Peyer's patch (tissue), 4 donors: ENCODE data around the gene PTGES3L.

Experiments used
- POLR2A ChIP-seq, 2 donors: fragments of 450-650 bp; IDR thresholded peaks; one replicate each; pipeline ENCODE4 v1.5.1; 2017; ENCODE audit warnings: antibody characterized with exemption in 2 of 2, mild to moderate bottlenecking in 2 of 2, moderate library complexity in 2 of 2
- TF ChIP-seq, protein P1 (sequence below), 6 experiments: fragments of 450-650 bp in 4 of 6; fragments of 200-600 bp in 2 of 6; sonication (generic) in 1 of 6; IDR thresholded peaks; one replicate each; pipeline ENCODE4 v1.5.1; 2017 to 2019; ENCODE audit warnings: antibody characterized with exemption in 6 of 6, mild to moderate bottlenecking in 3 of 6, moderate library complexity in 1 of 6

DNA sequence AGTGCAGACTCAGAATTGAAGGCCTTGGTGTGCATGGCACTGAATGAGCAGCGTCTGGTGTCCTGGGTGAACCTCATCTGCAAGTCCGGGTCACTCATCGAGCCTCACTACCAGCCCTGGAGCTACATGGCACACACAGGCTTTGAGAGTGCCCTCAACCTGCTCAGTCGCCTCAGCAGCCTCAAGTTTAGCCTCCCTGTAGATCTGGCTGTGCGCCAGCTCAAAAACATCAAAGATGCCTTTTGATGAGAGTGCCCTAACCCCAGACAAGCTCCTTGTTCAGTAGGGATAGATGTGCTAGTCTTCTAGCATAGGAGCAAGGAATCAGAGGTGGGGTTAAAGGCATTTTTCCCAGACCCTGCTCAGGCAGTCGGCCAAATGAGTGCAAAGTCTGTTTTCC lies 11.6 kb upstream of the PTGES3L start:
- TF ChIP-seq, protein P1, sequence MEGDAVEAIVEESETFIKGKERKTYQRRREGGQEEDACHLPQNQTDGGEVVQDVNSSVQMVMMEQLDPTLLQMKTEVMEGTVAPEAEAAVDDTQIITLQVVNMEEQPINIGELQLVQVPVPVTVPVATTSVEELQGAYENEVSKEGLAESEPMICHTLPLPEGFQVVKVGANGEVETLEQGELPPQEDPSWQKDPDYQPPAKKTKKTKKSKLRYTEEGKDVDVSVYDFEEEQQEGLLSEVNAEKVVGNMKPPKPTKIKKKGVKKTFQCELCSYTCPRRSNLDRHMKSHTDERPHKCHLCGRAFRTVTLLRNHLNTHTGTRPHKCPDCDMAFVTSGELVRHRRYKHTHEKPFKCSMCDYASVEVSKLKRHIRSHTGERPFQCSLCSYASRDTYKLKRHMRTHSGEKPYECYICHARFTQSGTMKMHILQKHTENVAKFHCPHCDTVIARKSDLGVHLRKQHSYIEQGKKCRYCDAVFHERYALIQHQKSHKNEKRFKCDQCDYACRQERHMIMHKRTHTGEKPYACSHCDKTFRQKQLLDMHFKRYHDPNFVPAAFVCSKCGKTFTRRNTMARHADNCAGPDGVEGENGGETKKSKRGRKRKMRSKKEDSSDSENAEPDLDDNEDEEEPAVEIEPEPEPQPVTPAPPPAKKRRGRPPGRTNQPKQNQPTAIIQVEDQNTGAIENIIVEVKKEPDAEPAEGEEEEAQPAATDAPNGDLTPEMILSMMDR (IDR thresholded peaks at IDR 0.05): no peak
- no peak for TF ChIP-seq POLR2A (IDR thresholded peaks at IDR 0.05)
